IPS-NIHi11 (cell line): Measurements from ENCODE around the gene CD3D.
A peak's percentile ranks its signal among the peaks of the same experiment; 100 is the strongest.

Source experiments
- DNase-seq: peaks from one replicate; pipeline ENCODE4 v3.0.0; 2012; ENCODE audit warnings: mixed read lengths, low spot score

The CD3D gene

DNA sequence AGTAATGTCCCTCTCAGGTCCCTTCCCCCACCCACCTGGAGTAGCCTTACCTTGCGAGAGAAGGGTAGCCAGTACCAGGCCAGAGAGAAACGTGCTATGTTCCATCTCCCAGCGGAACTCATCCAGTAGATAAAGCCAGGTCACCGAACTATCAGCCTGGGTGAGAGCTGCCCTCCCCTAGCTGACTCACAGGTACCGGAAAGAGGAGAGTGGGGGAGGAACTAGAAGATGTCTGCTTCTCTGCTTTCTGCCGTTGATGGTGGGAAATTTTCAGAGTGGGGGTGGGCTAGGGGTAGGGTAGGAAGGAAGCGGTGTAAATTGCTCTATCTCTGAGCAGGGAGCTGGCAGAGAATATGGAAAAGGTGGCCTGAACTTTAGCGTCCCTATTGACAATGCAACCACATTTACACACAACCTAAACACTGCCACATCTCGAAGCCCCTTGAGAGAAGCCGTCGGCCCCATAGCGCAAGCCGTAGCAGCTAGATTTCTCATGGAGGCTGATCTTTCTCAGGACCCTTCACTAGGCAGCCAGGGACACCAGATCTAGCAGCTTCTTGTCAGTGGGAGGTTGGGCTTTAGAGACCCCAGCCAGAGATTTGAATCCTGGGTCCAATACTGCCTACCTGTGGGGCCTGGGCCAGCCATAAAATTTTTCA is at the start of gene CD3D:
CD3D (minus strand) TSS at position 203 of the 659 bp plus-strand sequence; CDS start at position 105, 98 bp downstream.
- no peak for DNase-seq

- DNase-seq: no peak
Measured at GRCh38 chr11:118383657-118384056, 41.2 kb upstream of the CD3D start.

- no peak for DNase-seq
Measured at GRCh38 chr11:118382954-118383353, 40.4 kb upstream of the CD3D start.

GRCh38 chr11:118380571-118380970 is 38.1 kb upstream of the CD3D start:
- no peak for DNase-seq

GRCh38 chr11:118379497-118379896 is 37.0 kb upstream of the CD3D start:
- DNase-seq: no peak

DNA sequence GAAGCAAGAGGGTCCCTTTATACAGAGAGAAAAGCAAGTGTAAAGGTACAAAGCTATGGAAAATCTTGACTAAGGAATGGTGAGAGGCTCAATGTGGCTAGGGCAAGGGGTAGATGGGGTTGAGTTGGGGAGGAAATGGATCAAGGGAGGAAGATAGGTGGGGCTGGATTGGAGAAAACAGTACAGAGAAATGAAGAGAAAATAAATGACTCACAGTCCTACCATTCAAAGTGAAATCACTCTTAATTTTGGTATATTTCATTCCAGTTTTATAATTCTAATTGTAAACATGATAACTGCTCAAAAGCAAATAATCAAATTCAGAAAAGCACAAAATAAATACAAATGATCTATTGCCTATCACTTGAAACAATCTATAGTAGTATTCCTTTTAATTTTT is 33.5 kb upstream of the CD3D start:
- DNase-seq: no peak

DNA sequence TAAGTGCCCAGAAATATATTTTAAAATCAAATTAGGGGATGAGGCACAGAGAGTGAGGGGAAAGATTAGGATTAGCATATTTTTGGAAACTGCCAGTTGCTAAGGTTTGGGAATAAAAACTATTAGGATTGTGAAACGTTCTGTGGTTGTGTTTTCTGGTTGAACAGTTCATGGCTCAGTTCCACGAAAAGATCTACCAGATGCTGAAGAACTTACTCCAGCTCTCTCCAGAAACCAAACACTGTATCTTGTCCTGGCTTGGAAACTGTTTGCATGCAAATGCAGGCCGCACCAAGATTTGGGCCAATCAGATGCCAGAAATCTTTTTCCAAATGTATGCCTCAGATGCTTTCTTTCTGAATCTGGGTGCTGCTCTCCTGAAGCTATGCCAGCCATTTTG is 32.2 kb upstream of the CD3D start:
- no peak for DNase-seq

DNA sequence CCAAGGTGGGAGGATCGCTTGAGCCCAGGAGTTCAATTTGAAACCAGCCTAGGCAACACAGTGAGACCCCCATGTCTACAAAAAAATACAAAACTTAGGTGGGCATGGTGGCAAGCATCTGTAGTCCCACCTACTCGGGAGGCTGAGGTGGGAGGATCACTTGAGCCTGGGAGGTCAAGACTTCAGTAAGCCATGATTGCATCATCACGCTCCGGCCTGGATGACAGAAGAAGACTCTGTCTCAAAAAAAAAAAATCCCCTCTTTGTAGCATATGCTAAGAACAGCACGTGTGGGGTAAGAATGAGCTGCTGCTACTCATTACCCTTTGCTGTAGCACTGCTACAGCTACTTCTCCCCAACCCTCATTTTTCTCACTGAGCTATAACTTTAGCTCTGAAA is 31.4 kb upstream of the CD3D start:
- DNase-seq: no peak

GRCh38 chr11:118373263-118373662 is 30.8 kb upstream of the CD3D start:
- no peak for DNase-seq

DNA sequence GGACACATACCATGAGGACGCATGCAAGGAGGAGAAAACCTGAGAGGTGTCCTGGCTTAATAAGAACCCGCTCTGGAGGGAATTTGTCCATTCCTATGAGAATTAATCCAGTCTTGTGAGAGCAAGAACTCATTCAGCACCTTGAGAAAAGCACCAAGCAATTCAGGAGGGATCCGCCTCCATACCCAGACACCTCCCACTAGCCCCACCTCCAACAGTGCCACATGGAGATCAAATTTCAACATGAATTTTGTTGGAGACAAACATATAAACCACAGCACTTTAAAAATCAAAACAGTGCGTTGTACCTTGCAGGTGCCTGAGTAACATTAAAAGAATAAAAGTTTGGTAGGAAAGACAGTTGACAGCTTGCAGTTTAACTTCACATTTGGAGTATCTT is 28.3 kb upstream of the CD3D start:
- DNase-seq: peak; percentile 8

GRCh38 chr11:118366287-118366686 is 23.8 kb upstream of the CD3D start:
- DNase-seq: no peak

- no peak for DNase-seq
Measured at GRCh38 chr11:118364956-118365615, 22.6 kb upstream of the CD3D start.

DNA sequence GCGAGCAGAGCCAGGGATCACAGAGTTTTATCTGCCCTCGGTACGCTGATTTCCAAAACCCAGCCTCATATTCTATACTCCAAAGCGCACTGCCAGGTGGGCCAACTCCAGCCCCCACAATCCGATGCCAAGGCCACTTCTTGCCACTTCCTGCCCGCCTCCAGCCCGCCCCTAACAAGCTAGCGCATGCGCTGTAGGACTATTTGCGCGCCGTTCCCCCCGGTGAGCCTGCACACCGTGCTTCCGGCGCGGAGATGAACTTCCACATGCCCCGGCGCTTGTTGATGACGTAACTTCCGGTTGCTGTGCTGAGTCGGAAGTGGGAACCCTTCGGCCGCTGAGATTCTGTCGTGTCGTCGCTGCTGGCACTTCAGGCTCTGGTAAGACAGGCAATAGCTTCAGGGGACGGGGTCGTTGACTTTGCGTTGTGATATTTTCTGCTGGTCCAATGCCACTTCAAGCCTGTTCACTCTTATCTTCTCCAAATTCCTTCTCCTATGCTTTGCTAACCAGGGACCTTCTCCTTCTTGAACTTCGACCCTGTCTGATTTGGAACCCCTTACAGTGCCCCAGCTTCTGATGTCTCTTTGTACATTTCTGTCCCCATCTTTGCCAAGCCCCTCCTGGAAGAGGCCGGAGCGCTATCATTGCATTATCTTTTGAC is 16.9 kb upstream of the CD3D start, which contains the start of gene UBE4A:
UBE4A (plus strand) TSS at position 306 of the 664 bp plus-strand sequence. CDS start 5,481 bp downstream, outside the sequence.
- DNase-seq: peak; percentile 92

GRCh38 chr11:118358071-118358470 is 15.6 kb upstream of the CD3D start:
- no peak for DNase-seq

GRCh38 chr11:118353084-118353710 is 10.7 kb upstream of the CD3D start:
- DNase-seq: no peak

- no peak for DNase-seq
Measured at GRCh38 chr11:118349475-118349874, 7.0 kb upstream of the CD3D start.

GRCh38 chr11:118343981-118344515 is 1.5 kb upstream of the CD3D start, which contains the start of gene CD3G:
CD3G (plus strand) TSS chr11:118344344; CDS start chr11:118344424, 80 bp downstream.
- no peak for DNase-seq

- no peak for DNase-seq
Measured at GRCh38 chr11:118343248-118343647, 743 bp upstream of the CD3D start.

DNA sequence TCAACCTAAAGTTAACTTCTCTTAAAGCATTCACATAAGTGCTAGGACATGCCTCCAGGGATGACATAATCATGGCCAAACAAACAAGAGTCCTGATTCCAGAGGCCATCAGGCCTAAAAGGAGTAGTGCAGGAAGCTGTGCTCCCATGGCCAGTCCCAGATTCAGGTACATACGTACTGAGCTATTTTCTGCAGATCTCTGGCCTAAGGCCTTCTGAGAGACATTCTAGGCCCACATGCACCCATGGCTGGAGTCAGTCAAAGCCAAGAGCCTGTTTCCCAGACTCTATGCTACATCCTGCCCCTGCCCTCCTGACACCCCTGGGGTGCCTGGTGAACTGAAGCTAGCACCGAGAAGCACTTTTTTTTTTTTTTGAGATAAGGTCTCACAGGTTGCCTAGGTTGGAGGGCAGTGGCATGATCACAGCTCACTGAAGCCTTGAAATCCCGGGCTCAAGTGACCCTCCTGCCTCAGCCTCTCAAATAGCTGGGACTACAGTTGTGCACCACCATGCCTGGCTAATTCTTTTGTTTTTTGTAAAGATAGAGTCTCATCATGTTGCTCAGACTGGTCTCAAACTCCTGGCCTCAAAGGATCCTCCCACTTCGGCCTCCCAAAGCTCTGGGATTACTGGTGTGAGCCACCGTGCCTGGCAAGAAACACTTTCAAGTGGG is 553 bp downstream of the CD3D start:
- DNase-seq: no peak

DNA sequence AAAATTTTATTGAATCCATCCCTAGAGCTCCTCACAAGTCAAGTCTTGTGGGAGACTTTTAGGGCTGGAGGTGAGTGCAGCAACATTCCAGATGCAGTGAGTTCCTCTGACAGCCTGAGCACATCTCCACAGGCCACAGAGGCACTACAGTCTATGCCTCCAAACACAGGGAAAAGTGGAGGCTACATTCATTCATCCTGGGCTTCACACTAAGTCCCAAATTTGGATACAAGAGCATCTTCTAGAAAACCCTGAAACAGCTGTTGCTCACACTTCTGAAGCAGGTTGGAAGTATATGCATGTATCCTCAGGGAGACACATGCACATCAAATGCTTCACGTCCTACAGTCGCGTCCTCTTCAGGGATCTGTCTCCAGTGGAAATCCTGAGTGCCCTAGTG is 1.2 kb downstream of the CD3D start:
- no peak for DNase-seq

- DNase-seq: no peak
Measured at GRCh38 chr11:118340449-118340848, 2.1 kb downstream of the CD3D start.
